Measurements from ENCODE around the gene CHD6. TPM values are rescaled to one million over a fixed set of nuclear protein-coding genes. Genes with fewer than 3 reads are reported as not detected.

CHD6 gene
- total RNA-seq, 1 donor from 2014 or later = 47.7 TPM

GRCh38 chr20:41592516-41593216 is 25.5 kb downstream of the CHD6 start:
- no peak for DNase-seq (ENCODE audit: low spot score)

DNA sequence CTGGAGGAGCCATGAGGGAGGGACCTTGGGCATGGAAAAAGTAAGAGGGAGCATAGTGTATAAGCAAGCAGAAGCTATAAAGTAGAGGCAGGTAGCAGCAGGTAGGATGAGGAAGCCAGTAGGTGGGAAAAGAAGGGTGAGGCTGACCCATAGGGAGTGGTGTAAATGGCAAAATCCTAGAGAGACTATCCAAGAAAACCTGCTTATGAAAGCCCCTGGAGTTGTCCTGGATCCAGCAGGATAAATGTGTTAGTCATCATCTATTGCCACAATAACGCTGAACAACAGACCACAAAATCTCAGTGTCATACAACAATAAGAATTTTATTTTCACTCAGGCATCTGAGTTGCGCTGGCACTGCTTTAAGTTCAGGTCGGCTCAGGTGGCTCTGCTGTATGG is 30.2 kb downstream of the CHD6 start:
- DNase-seq (ENCODE audit: low spot score) = no peak

DNA sequence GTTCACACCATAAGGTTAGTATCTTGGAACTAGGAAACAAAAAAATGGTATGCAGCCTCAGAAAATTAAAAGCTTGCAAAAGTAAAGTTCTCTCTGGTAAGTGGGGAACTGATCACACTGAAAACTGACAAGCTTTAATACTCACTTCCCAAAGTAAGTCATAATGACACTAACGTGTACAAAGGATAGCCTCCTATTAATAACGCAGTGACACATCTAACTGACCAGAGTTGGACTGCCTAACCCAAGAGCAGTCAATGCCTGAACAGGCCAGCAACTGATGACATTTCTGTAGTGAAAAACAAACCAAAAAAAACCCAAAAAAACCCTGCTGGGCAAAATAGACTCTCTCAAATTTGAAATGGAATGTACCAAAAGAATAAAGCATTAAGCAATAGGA is 30.7 kb downstream of the CHD6 start:
- DNase-seq (ENCODE audit: low spot score) = no peak

DNA sequence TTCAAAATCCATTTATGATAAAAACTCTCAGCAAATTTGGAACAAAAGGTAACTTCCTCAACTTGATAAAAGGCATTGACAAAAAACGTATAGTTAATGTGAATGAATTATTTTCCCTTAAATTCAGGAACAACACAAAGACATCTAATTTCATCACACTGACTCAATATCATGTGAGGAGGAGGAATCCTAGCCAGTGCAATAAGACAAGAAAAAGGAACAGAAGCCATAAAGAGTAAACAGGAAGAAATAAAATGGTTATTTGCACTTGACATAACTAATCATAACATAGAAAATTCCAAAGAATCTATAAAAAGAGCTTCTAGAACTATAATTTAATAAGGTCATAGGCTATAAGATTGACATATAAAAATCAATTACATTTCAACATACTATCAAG is 31.4 kb downstream of the CHD6 start:
- no peak for DNase-seq (ENCODE audit: low spot score)

- no peak for DNase-seq (ENCODE audit: low spot score)
Measured at GRCh38 chr20:41580350-41580749, 37.8 kb downstream of the CHD6 start.

DNA sequence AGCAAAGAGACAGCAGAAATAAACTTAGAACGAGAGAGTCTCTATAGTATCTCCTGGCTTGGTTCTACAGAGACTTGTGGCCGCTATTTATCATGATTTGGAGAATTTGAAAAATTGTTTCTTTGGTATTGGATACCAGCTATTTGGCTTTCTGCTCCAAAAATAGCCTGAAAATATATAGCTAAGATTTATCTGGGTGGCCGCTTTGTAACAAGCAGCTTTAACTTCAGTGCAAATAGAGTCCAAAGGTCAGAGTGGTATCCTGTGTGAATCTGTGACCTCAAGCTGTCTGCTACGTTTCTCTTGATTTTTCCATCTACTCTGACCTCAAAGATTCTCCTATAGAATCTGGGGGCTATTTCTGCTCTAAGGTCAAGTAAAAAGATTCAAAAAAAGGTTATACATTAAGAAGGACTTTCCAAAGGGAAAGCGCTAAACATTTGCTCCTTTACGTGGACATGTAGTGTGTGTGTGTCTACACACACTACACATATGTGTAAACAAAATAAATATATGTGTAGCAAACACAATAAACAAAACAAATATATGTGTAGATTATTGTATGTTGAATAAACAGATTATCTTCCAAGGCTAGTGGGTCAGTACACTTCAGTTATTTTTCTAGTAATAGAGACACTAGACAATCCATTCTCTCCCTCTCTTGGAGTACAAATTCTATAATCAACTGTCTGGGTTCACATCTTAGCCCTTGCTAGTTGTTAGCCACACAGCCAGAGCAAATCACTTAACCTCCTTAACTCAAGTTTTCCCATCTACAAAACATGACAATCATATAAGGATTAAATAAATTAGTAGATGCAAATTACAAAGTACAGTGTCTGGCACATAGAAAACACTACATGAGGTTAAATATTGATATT is 40.8 kb downstream of the CHD6 start:
- DNase-seq (ENCODE audit: low spot score) = no peak

GRCh38 chr20:41575412-41575811 is 42.8 kb downstream of the CHD6 start:
- DNase-seq (ENCODE audit: low spot score) = no peak

DNA sequence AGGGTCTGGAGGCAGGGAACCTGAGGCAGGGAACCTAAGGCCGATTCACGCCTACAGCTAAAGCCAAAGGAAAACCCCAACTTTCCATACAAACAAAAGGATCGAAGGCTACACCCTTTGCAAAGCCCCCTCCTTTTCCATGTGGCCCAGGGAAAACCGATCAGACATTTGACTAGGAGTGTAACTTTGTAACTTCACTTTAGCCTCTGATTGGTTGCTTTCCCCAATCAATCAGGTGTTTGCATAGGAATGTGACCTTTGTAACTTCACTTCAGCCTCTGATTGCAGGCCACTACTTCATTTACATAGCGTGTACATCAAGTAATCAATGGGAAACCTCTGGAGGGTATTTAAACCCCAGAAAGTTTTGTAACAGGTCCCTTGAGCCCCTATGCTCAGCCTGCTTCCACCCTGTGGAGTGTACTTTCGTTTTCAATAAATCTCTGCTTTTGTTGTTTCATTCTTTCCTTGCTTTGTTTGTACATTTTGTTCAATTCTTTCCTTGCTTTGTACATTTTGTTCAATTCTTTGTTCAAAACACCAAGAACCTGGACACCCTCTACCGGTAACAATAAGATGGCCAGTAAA is 43.3 kb downstream of the CHD6 start:
- no peak for DNase-seq (ENCODE audit: low spot score)

- DNase-seq (ENCODE audit: low spot score) = no peak
Measured at GRCh38 chr20:41573955-41574354, 44.2 kb downstream of the CHD6 start.

DNA sequence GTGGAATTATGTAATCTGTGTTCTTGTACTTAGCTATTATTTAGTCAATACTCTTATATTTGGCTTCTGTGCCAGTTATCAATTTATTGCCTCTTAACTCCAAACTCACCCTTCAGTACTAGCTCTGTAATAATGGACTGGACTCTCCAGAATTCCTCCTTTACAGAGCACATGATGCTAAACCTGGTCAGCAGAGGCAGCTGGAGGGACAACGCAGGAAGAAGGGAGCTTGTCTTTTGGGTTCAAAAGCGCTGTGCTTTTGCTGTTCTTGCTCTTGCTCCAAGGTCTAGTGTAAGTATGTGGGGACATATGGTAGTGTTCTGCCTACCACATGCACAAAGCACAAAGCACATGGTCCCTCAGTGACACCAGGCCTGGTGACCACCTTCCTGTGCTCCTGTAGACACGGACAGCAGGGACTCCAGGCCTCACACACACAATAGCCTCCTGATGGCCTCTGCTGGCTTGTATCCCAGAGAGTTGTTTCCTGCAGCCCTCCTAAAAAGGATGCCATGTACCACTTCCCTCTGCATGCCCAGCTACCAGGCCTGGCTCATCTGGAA is 46.1 kb downstream of the CHD6 start:
- DNase-seq (ENCODE audit: low spot score) = no peak

- DNase-seq (ENCODE audit: low spot score) = no peak
Measured at GRCh38 chr20:41571006-41571405, 47.2 kb downstream of the CHD6 start.

- DNase-seq (ENCODE audit: low spot score) = no peak
Measured at GRCh38 chr20:41570557-41570956, 47.6 kb downstream of the CHD6 start.

DNA sequence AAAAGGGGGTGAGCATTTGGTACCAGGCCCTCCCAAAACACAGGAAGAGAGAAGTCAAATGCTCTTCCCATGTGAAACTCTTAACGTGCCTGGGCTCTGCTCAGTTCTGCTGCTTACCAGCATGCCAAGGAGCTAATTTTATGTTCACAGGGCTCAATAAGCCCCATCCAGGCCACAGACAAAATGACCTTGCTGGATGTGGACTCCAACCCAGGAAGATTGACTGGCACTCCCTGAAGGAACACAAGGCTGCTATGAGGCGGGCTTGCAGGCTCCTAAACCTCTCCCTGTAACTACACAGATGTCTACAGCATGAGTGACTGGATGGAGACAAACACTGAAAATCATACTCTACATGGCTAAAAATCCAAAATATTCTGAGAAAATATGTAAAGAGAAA is 50.6 kb downstream of the CHD6 start:
- DNase-seq (ENCODE audit: low spot score) = no peak

GRCh38 chr20:41566896-41567527 is 51.2 kb downstream of the CHD6 start:
- DNase-seq (ENCODE audit: low spot score) = no peak

DNA sequence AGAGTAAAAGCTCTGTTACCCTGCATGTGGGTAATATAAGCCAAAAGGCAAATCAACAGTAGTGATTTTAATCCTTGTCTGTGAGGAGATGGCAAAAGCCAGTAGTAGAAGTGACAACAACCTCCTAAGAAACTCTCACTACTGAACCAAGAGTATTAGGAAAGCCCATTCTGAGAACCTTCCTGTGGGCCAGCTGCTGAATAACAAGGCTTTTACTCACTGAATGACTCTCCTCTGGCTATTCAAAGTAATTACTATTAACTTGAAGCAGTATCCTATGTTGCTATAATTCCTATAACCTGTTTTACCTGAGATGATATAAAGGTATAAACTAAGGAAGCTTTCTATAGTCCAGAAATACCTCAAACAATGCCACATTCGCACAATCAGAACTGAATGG is 55.1 kb downstream of the CHD6 start:
- no peak for DNase-seq (ENCODE audit: low spot score)

DNA sequence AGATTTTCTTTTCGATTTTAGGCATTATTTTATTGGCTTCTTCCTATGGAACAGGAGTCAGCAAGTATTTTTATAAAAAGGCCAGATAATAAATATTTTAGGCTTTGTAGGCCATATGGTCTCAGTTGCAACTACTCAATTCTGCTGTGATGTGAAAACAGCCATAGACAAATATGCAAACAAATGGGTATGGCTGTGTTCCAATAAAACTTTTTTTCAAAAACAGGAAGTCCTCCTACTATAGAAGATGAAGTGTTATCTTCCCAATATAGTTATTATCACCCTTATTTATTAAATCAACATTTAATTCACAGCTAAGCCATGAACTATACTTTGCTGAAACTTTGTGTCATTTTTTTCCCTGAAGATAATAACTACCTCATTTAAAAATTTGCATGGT is 57.2 kb downstream of the CHD6 start:
- no peak for DNase-seq (ENCODE audit: low spot score)

DNA sequence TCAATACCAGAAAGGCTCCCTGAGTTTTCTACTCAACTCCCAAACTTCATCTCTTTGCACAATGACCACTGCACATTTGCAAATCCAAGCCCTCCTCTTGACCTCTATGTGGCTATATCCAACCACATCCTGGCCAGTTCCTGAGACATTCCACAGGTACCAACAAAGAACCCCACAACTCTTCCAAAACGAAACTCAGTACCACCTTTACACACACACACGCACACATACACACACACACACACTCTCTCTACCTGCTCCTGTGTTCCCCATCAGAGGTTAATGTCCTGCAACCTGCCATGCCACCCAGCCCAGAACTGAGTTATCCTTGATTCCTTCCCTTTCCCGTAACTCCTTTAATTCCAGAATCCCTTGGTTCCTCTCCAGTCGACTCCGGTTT is 58.5 kb downstream of the CHD6 start:
- no peak for DNase-seq (ENCODE audit: low spot score)

GRCh38 chr20:41553142-41553879 is 64.9 kb downstream of the CHD6 start:
- no peak for DNase-seq (ENCODE audit: low spot score)

DNA sequence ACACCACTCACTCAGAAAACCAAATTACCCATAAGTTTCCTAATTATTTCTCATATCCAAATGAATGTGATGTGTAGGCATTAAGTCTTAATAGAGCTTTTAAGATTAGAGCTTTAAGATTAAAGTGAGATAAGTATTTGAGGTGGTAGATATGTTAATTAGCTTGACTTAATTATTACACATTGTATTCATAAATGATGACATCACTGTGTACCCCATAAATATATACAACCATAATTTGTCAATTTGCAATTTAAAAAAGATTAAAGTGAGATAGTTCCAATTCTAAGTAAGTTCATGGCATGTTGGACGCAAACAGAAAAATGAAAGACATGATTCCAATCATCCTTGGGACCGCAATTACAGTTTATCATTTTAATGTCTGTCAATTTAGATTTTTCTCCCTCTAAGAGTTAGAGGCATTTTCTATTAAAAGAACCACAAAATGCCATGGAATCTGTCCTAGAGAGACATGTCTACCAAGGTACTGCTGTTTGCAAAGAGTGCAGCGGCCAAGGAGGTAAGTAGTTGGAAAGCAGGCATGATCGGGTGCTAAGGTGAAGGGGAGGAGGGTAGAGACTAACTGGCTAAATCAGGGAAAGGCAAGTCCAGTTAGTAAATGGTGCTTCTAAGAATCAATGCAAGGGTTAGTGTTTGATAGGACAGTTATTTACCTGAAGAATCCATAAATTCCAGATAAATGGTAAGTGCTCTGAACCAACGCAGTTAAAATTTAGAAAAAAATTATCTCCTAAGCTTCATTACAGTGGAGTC is 65.7 kb downstream of the CHD6 start:
- DNase-seq (ENCODE audit: low spot score) = no peak

- no peak for DNase-seq (ENCODE audit: low spot score)
Measured at GRCh38 chr20:41551011-41551705, 67.0 kb downstream of the CHD6 start.

Measured in mucosa of gallbladder (tissue), 1 donor.